H9 (cell line): ENCODE data around the gene FEZF1. TPM values are rescaled to one million over a fixed set of nuclear protein-coding genes. Genes with fewer than 3 reads are reported as not detected.

Experiments used
- DNase-seq: peaks from one replicate; pipeline ENCODE4 v3.0.0-alpha.2; 2017
- H2AFZ ChIP-seq: one replicate; pipeline ENCODE4 v1.6.1; 2013; ENCODE audit warnings: mild to moderate bottlenecking, low read length, control low read depth, moderate library complexity
- H2AK5ac ChIP-seq: 2 replicates; pipeline ENCODE4 v1.6.1; 2013; ENCODE audit warnings: low read length, control low read depth, mixed read lengths; ENCODE audit not compliant: insufficient read length
- H2BK120ac ChIP-seq: one replicate; pipeline ENCODE4 v1.6.1; 2013; ENCODE audit warnings: low read depth, mild to moderate bottlenecking, low read length, control low read depth, inconsistent platforms; ENCODE audit not compliant: poor library complexity, severe bottlenecking
- H2BK12ac ChIP-seq: 2 replicates; pipeline ENCODE4 v1.6.1; 2013; ENCODE audit warnings: low read length, control low read depth, mixed read lengths, low read depth; ENCODE audit not compliant: insufficient read length
- H2BK15ac ChIP-seq: 2 replicates; pipeline ENCODE4 v1.6.1; 2013; ENCODE audit warnings: low read depth, low read length, control low read depth
- H2BK20ac ChIP-seq: one replicate; pipeline ENCODE4 v1.6.1; 2013; ENCODE audit warnings: low read depth, mild to moderate bottlenecking, low read length, control low read depth, inconsistent platforms; ENCODE audit not compliant: poor library complexity, severe bottlenecking
- H2BK5ac ChIP-seq: 2 replicates; pipeline ENCODE4 v1.6.1; 2013; ENCODE audit warnings: low read length, control low read depth, mixed read lengths; ENCODE audit not compliant: insufficient read length
- H3K14ac ChIP-seq: 2 replicates; pipeline ENCODE4 v1.6.1; 2013; ENCODE audit warnings: low read length, control low read depth; ENCODE audit not compliant: insufficient read depth
- H3K18ac ChIP-seq: 2 replicates; pipeline ENCODE4 v1.6.1; 2013; ENCODE audit warnings: low read depth, mild to moderate bottlenecking, mixed read lengths, low read length, control low read depth; ENCODE audit not compliant: insufficient read length
- H3K23ac ChIP-seq: 2 replicates; pipeline ENCODE4 v1.6.1; 2013; ENCODE audit warnings: low read length, control low read depth, mixed read lengths, low read depth; ENCODE audit not compliant: insufficient read length
- H3K23me2 ChIP-seq: 2 replicates; pipeline ENCODE4 v1.6.1; 2013; ENCODE audit warnings: low read depth, mild to moderate bottlenecking, mixed read lengths, low read length, control low read depth; ENCODE audit not compliant: insufficient read length, poor library complexity, severe bottlenecking
- H3K27ac ChIP-seq: 2 replicates; pipeline ENCODE4 v1.5.1; 2013; ENCODE audit warnings: low read length, control low read depth, mixed read lengths, low read depth; ENCODE audit not compliant: insufficient read length
- H3K27me3 ChIP-seq: 2 replicates; pipeline ENCODE4 v1.6.1; 2013; ENCODE audit warnings: low read length, control low read depth, inconsistent platforms; ENCODE audit not compliant: insufficient read depth
- H3K4ac ChIP-seq: 2 replicates; pipeline ENCODE4 v1.6.1; 2013; ENCODE audit warnings: low read depth, mild to moderate bottlenecking, control low read depth, inconsistent platforms, low read length, moderate library complexity
- H3K4me1 ChIP-seq: 2 replicates; pipeline ENCODE4 v1.6.1; 2013; ENCODE audit warnings: low read length, control low read depth, inconsistent platforms; ENCODE audit not compliant: insufficient read depth
- H3K4me2 ChIP-seq: 2 replicates; pipeline ENCODE4 v1.6.1; 2013; ENCODE audit warnings: low read length, control low read depth, mixed read lengths; ENCODE audit not compliant: insufficient read length, insufficient read depth
- H3K56ac ChIP-seq: 2 replicates; pipeline ENCODE4 v1.6.1; 2013; ENCODE audit warnings: low read depth, mild to moderate bottlenecking, mixed read lengths, low read length, control low read depth; ENCODE audit not compliant: insufficient read length
- H3K79me1 ChIP-seq: 2 replicates; pipeline ENCODE4 v1.6.1; 2013; ENCODE audit warnings: low read depth, mild to moderate bottlenecking, moderate library complexity, low read length, control low read depth, inconsistent platforms; ENCODE audit not compliant: insufficient read depth, poor library complexity, severe bottlenecking
- H3K79me2 ChIP-seq: 2 replicates; pipeline ENCODE4 v1.6.1; 2013; ENCODE audit warnings: low read length, control low read depth, inconsistent platforms; ENCODE audit not compliant: insufficient read depth
- H3K9ac ChIP-seq: 2 replicates; pipeline ENCODE4 v1.6.1; 2013; ENCODE audit warnings: low read length, control low read depth, mixed read lengths; ENCODE audit not compliant: insufficient read length; ENCODE audit errors: extremely low read depth
- H3K9me3 ChIP-seq: one replicate; pipeline ENCODE4 v1.6.1; 2013; ENCODE audit warnings: low read depth, low read length, inconsistent platforms; ENCODE audit not compliant: control insufficient read depth
- H3T11ph ChIP-seq: one replicate; pipeline ENCODE4 v1.6.1; 2013; ENCODE audit warnings: mild to moderate bottlenecking, low read length, control low read depth, inconsistent platforms
- H4K20me1 ChIP-seq: one replicate; pipeline ENCODE4 v1.6.1; 2013; ENCODE audit not compliant: control insufficient read depth, insufficient read length, insufficient read depth
- H4K5ac ChIP-seq: 2 replicates; pipeline ENCODE4 v1.6.1; 2013; ENCODE audit warnings: low read depth, mild to moderate bottlenecking, mixed read lengths, low read length, control low read depth; ENCODE audit not compliant: insufficient read length
- H4K8ac ChIP-seq: replicated peaks from 2 replicates; pipeline ENCODE4 v1.6.1; 2013; ENCODE audit warnings: low read length, control low read depth, mixed read lengths, low read depth; ENCODE audit not compliant: insufficient read length
- H4K91ac ChIP-seq: 2 replicates; pipeline ENCODE4 v1.6.1; 2013; ENCODE audit warnings: low read depth, mild to moderate bottlenecking, moderate library complexity, mixed read lengths, low read length, control low read depth; ENCODE audit not compliant: insufficient read length
- H3K27ac Mint-ChIP-seq, 3 experiments: 2 replicates in 2 of 3; 3 replicates in 1 of 3; pipeline ENCODE4 v1.8.0; 2020 to 2021; ENCODE audit warnings: mixed read lengths in 3 of 3, mild to moderate bottlenecking in 1 of 3, moderate library complexity in 1 of 3
- H3K27me3 Mint-ChIP-seq: 2 replicates; pipeline ENCODE4 v1.8.0; 2021; ENCODE audit warnings: low read depth, mild to moderate bottlenecking, moderate library complexity, mixed read lengths
- H3K36me3 Mint-ChIP-seq, 3 experiments: 2 replicates in 2 of 3; 3 replicates in 1 of 3; pipeline ENCODE4 v1.8.0; 2020 to 2021; ENCODE audit warnings: low read depth in 3 of 3, mixed read lengths in 3 of 3; ENCODE audit not compliant: insufficient read depth in 1 of 3
- H3K4me1 Mint-ChIP-seq, 2 experiments: 2 replicates each; pipeline ENCODE4 v1.8.0; 2020; ENCODE audit warnings: mixed read lengths in 2 of 2
- H3K4me3 Mint-ChIP-seq, 2 experiments: 2 replicates in 1 of 2; 3 replicates in 1 of 2; pipeline ENCODE4 v1.8.0; 2020 to 2021; ENCODE audit warnings: mild to moderate bottlenecking in 2 of 2, mixed read lengths in 2 of 2, moderate library complexity in 1 of 2
- H3K9me3 Mint-ChIP-seq, 2 experiments: 2 replicates in 1 of 2; 3 replicates in 1 of 2; pipeline ENCODE4 v1.8.0; 2020; ENCODE audit warnings: mild to moderate bottlenecking in 2 of 2, mixed read lengths in 2 of 2, moderate library complexity in 1 of 2
- CTCF ChIP-seq: fragments of 200-600 bp; sonication (generic); conservative IDR thresholded peaks from 3 replicates; pipeline ENCODE4 v1.8.0; 2021; ENCODE audit warnings: antibody characterized with exemption, mild to moderate bottlenecking
- WGBS: extraction: QIAGEN DNeasy Blood & Tissue Kit; methylation state at CpG from one replicate; pipeline ENCODE4 v1.1.7; 2013; ENCODE audit warnings: missing lambda C conversion rate, low lambda C conversion rate, mixed read lengths; ENCODE audit not compliant: insufficient read length; ENCODE audit errors: extremely low coverage; 5-methylcytosine and 5-hydroxymethylcytosine counted together
- total RNA-seq: library from RNA; stranded (reverse); gene quantifications from 2 replicates; pipeline ENCODE4 v1.2.1, GENCODE V29; 2021

FEZF1 gene
- total RNA-seq, 1 experiment from 2014 or later = 37.8 TPM

GRCh38 chr7:122300211-122300932 lies 4.2 kb downstream of the FEZF1 start:
- Histone ChIP-seq H2AFZ (no peak overlapping the region), H3K27me3 (peaks cover 38% of the 10 kb centered on the region; the same call in 1 of the 2 replicates)
- peaks cover 38 to 61% of the 10 kb centered on the region in 2 experiments for H3K4me1 Mint-ChIP-seq

More at GRCh38 chr7:122300211-122300932, 4.2 kb downstream of the FEZF1 start:
- Histone ChIP-seq H2BK120ac (no peak overlapping the region), H3K18ac (no peak overlapping the region), H3K4me2 (peak overlapping the region; percentile 72), H2BK15ac (no peak overlapping the region), H4K91ac (no peak overlapping the region), H2AK5ac (no peak overlapping the region), H2BK20ac (no peak overlapping the region), H3K56ac (no peak overlapping the region), H3T11ph (no peak overlapping the region), H3K9me3 (no peaks in the 10 kb centered on the region), H3K4ac (no peak overlapping the region), H2BK5ac (no peak overlapping the region), H3K14ac (no peak overlapping the region), H3K27ac (no peak overlapping the region), H3K23me2 (peaks cover 34% of the 10 kb centered on the region), H3K4me1 (peaks cover 2% of the 10 kb centered on the region; the same call in 1 of the 2 replicates), H4K8ac (no peak overlapping the region), H2BK12ac (no peak overlapping the region), H3K79me1 (no peaks in the 10 kb centered on the region), H3K9ac (peak overlapping the region; percentile 32), H4K5ac (no peak overlapping the region), H3K23ac (no peak overlapping the region), H3K79me2 (no peaks in the 10 kb centered on the region), H4K20me1 (no peaks in the 10 kb centered on the region)
- 0 out of 7 replicates have a peak overlapping the region, but pooled peaks of 1 of the 3 experiments have one; percentile 17 for H3K27ac Mint-ChIP-seq
- peak overlapping the region; percentile 83 to 87 for H3K4me3 Mint-ChIP-seq
- DNase-seq = peak; percentile 60
- no CpG with 5 or more reads among the region's 43 CpGs for WGBS
- H3K36me3 Mint-ChIP-seq = peaks cover 16 to 41% (median 29%) of the 10 kb centered on the region in 3 experiments; a peak in 6 of 7 replicates
- H3K27me3 Mint-ChIP-seq = peaks cover 95% of the 10 kb centered on the region
- H3K9me3 Mint-ChIP-seq = no peaks in the 10 kb centered on the region
- TF ChIP-seq CTCF = no peak
